NT2/D1 (cell line): ENCODE data around the gene KCNQ1.

ENCODE experiments used
- DNase-seq: peaks from one replicate; pipeline ENCODE4 v3.0.0-alpha.2; 2011; ENCODE audit warnings: low read depth, low spot score
- H3K27me3 ChIP-seq: 2 replicates; pipeline ENCODE4 v1.6.0; 2011; ENCODE audit warnings: mild to moderate bottlenecking; ENCODE audit not compliant: insufficient read length, insufficient read depth
- H3K36me3 ChIP-seq: 2 replicates; pipeline ENCODE4 v1.6.1; 2011; ENCODE audit warnings: mild to moderate bottlenecking, low read length, mixed read lengths; ENCODE audit not compliant: insufficient read depth, insufficient read length
- H3K4me1 ChIP-seq: 2 replicates; pipeline ENCODE4 v1.5.1; 2011; ENCODE audit not compliant: insufficient read depth, insufficient read length
- H3K4me3 ChIP-seq: 2 replicates; pipeline ENCODE4 v1.5.1; 2011; ENCODE audit warnings: low read depth; ENCODE audit not compliant: insufficient read length
- H3K9ac ChIP-seq: 2 replicates; pipeline ENCODE4 v1.6.0; 2011; ENCODE audit warnings: low read depth; ENCODE audit not compliant: insufficient read length
- H3K9me3 ChIP-seq: 2 replicates; pipeline ENCODE4 v1.5.1; 2011; ENCODE audit warnings: mild to moderate bottlenecking, low read length; ENCODE audit not compliant: insufficient read depth
- SUZ12 ChIP-seq: IDR thresholded peaks from 2 replicates; pipeline ENCODE4 v1.6.1; 2011; ENCODE audit not compliant: insufficient read length, insufficient read depth; ENCODE audit errors: extremely low read depth
- YY1 ChIP-seq: IDR thresholded peaks from 2 replicates; pipeline ENCODE4 v1.6.1; 2011; ENCODE audit not compliant: insufficient read length, insufficient read depth
- ZNF274 ChIP-seq: IDR thresholded peaks from 2 replicates; pipeline ENCODE4 v1.6.1; 2011; ENCODE audit warnings: mild to moderate bottlenecking, low read depth, low read length

The KCNQ1 gene

GRCh38 chr11:2751523-2752203, 306.9 kb downstream of the KCNQ1 start:
- Histone ChIP-seq H3K4me3 (no peak overlapping the region), H3K27me3 (peaks cover 45% of the 10 kb centered on the region), H3K4me1 (peaks cover 5% of the 10 kb centered on the region), H3K9me3 (peaks cover 3% of the 10 kb centered on the region; the same call in 1 of the 2 replicates), H3K36me3 (no peaks in the 10 kb centered on the region), H3K9ac (no peak overlapping the region)
- DNase-seq, result no peak
- TF ChIP-seq ZNF274, result no peak
- no peak for TF ChIP-seq SUZ12
- no peak for TF ChIP-seq YY1

GRCh38 chr11:2752204-2752770, 307.5 kb downstream of the KCNQ1 start:
- peaks cover 8% of the 10 kb centered on the region for H3K9me3 ChIP-seq
- no peak for DNase-seq
- peaks cover 5% of the 10 kb centered on the region for H3K4me1 ChIP-seq
- H3K27me3 ChIP-seq, result peaks cover 39% of the 10 kb centered on the region
- H3K9ac ChIP-seq, result no peak overlapping the region
- no peak overlapping the region for H3K4me3 ChIP-seq
- TF ChIP-seq ZNF274, result no peak
- no peak for TF ChIP-seq SUZ12
- no peak for TF ChIP-seq YY1
- no peaks in the 10 kb centered on the region for H3K36me3 ChIP-seq

GRCh38 chr11:2752923-2753322, 308.1 kb downstream of the KCNQ1 start:
- DNase-seq, result no peak
- H3K36me3 ChIP-seq, result no peaks in the 10 kb centered on the region
- peaks cover 5% of the 10 kb centered on the region for H3K4me1 ChIP-seq
- no peak overlapping the region for H3K4me3 ChIP-seq
- no peak for TF ChIP-seq ZNF274
- TF ChIP-seq SUZ12, result no peak
- TF ChIP-seq YY1, result no peak
- peaks cover 35% of the 10 kb centered on the region for H3K27me3 ChIP-seq
- no peak overlapping the region for H3K9ac ChIP-seq
- peaks cover 8% of the 10 kb centered on the region for H3K9me3 ChIP-seq

GRCh38 chr11:2754008-2754407, 309.2 kb downstream of the KCNQ1 start:
- peaks cover 8% of the 10 kb centered on the region for H3K9me3 ChIP-seq
- H3K4me3 ChIP-seq, result no peak overlapping the region
- H3K4me1 ChIP-seq, result peaks cover 5% of the 10 kb centered on the region
- TF ChIP-seq YY1 (no peak), ZNF274 (no peak), SUZ12 (no peak)
- H3K27me3 ChIP-seq, result peaks cover 39% of the 10 kb centered on the region
- H3K36me3 ChIP-seq, result no peaks in the 10 kb centered on the region
- no peak overlapping the region for H3K9ac ChIP-seq
- no peak for DNase-seq

- H3K36me3 ChIP-seq, result no peaks in the 10 kb centered on the region
- H3K4me1 ChIP-seq, result peaks cover 3% of the 10 kb centered on the region
- no peak for DNase-seq
- H3K9ac ChIP-seq, result no peak overlapping the region
- H3K4me3 ChIP-seq, result no peak overlapping the region
- no peak for TF ChIP-seq ZNF274
- no peak for TF ChIP-seq SUZ12
- TF ChIP-seq YY1, result no peak
- peaks cover 8% of the 10 kb centered on the region for H3K9me3 ChIP-seq
- H3K27me3 ChIP-seq, result peaks cover 45% of the 10 kb centered on the region
Measured at GRCh38 chr11:2755071-2755470, 310.3 kb downstream of the KCNQ1 start.

GRCh38 chr11:2758751-2759150, 313.9 kb downstream of the KCNQ1 start:
- no peaks in the 10 kb centered on the region for H3K4me1 ChIP-seq
- TF ChIP-seq ZNF274 (no peak), SUZ12 (no peak), YY1 (no peak)
- H3K27me3 ChIP-seq, result peaks cover 33% of the 10 kb centered on the region
- H3K36me3 ChIP-seq, result no peaks in the 10 kb centered on the region
- no peak overlapping the region for H3K4me3 ChIP-seq
- no peak overlapping the region for H3K9ac ChIP-seq
- peaks cover 8% of the 10 kb centered on the region for H3K9me3 ChIP-seq
- no peak for DNase-seq
